ENCODE measurements around the gene MLST8.
A peak's percentile ranks its signal among the peaks of the same experiment; 100 is the strongest.
"Not testable (repeated sequence)": the region's sequence is repeated elsewhere in the genome, so short reads cannot be mapped to it uniquely, and the experiment has no call there.

Gene MLST8

GRCh38 chr16:2251296-2252111, 46.2 kb downstream of the MLST8 start, which contains the start of gene ECI1:
TSS of gene ECI1 (minus strand) at chr16:2251587. CDS start at chr16:2251566, 21 bp downstream.
- Histone ChIP-seq H3K9ac (peak within 1 kb of the TSS; percentile 80 to 93 (median 88)), H3K4me3 (peak within 1 kb of the TSS; percentile 68 to 87 (median 74)), H3K27me3 (no peaks in the 10 kb centered on the region), H3K27ac (peak within 1 kb of the TSS; percentile 69 to 91 (median 80); a peak in 21 of 22 replicates), H3K9me3 (replicated peaks in 1 of 11) (no peaks in the 10 kb centered on the region), H3K36me3 (peaks cover 45 to 79% (median 69%) of the 10 kb centered on the region in 11 experiments), H4K20me1 (peaks cover 4 to 68% (median 50%) of the 10 kb centered on the region in 11 experiments; a peak in 21 of 22 replicates), H3K4me1 (peaks cover 25 to 34% (median 30%) of the 10 kb centered on the region in 10 experiments), H3K4me2 (peak within 1 kb of the TSS; percentile 71 to 98 (median 89))
- TF ChIP-seq Cebpa-rat (IDR thresholded peaks at IDR 0.05), result no peak

- H3K36me3 ChIP-seq, result peaks cover 54 to 79% (median 73%) of the 10 kb centered on the region in 11 experiments
These were observed 47.5 kb downstream of the MLST8 start for GRCh38 chr16:2252806-2253148.

GRCh38 chr16:2253293-2253692, 48.0 kb downstream of the MLST8 start:
- Histone ChIP-seq H4K20me1 (peaks cover 19 to 81% (median 68%) of the 10 kb centered on the region in 11 experiments; a peak in 21 of 22 replicates), H3K4me2 (no peak overlapping the region), H3K27ac (no peak overlapping the region), H3K4me1 (peaks cover 25 to 34% (median 30%) of the 10 kb centered on the region in 10 experiments), H3K9ac (no peak overlapping the region), H3K27me3 (no peaks in the 10 kb centered on the region), H3K36me3 (peaks cover 59 to 79% (median 74%) of the 10 kb centered on the region in 11 experiments), H3K9me3 (replicated peaks in 1 of 11) (no peaks in the 10 kb centered on the region), H3K4me3 (no peak overlapping the region)
- no peak for TF ChIP-seq Cebpa-rat (IDR thresholded peaks at IDR 0.05)

More at GRCh38 chr16:2252806-2253148, 47.5 kb downstream of the MLST8 start:
- no peaks in the 10 kb centered on the region for H3K9me3 ChIP-seq (replicated peaks in 1 of 11)
- H3K4me3 ChIP-seq, result no peak overlapping the region
- no peaks in the 10 kb centered on the region for H3K27me3 ChIP-seq
- peak overlapping the region in 1 of 11 experiments; percentile 80; a peak in 1 of 22 replicates for H3K27ac ChIP-seq
- H4K20me1 ChIP-seq, result peaks cover 17 to 76% (median 63%) of the 10 kb centered on the region in 11 experiments; a peak in 21 of 22 replicates
- peak overlapping the region in 4 of 11 experiments; percentile 71 to 96 (median 82); a peak in 5 of 22 replicates for H3K4me2 ChIP-seq
- peaks cover 25 to 34% (median 30%) of the 10 kb centered on the region in 10 experiments for H3K4me1 ChIP-seq
- TF ChIP-seq Cebpa-rat (IDR thresholded peaks at IDR 0.05), result no peak
- H3K9ac ChIP-seq, result 0 out of 22 replicates have a peak overlapping the region, but pooled peaks of 5 of the 11 experiments have one; percentile 26 to 92 (median 82)

GRCh38 chr16:2256531-2257140, 51.4 kb downstream of the MLST8 start:
- Histone ChIP-seq H3K9me3 (replicated peaks in 1 of 11) (no peaks in the 10 kb centered on the region), H3K4me1 (peaks cover 8 to 18% (median 12%) of the 10 kb centered on the region in 10 experiments), H3K27me3 (no peaks in the 10 kb centered on the region), H3K27ac (no peak overlapping the region), H3K4me2 (no peak overlapping the region), H3K9ac (peak overlapping the region in 3 of 11 experiments; percentile 12 to 30 (median 16); a peak in 2 of 22 replicates), H4K20me1 (peaks cover 25 to 100% (median 97%) of the 10 kb centered on the region in 11 experiments; a peak in 21 of 22 replicates), H3K36me3 (peaks cover 93 to 100% (median 98%) of the 10 kb centered on the region in 11 experiments), H3K4me3 (no peak overlapping the region)
- TF ChIP-seq Cebpa-rat (IDR thresholded peaks at IDR 0.05), result no peak

- no peak overlapping the region for H3K27ac ChIP-seq
- peaks cover 98 to 100% (median 100%) of the 10 kb centered on the region in 11 experiments for H3K36me3 ChIP-seq
- no peak for TF ChIP-seq Cebpa-rat (IDR thresholded peaks at IDR 0.05)
- peaks cover 0 to 7% (median under 1%) of the 10 kb centered on the region in 10 experiments; a peak in 7 of 20 replicates for H3K4me1 ChIP-seq
- H3K9ac ChIP-seq, result peak overlapping the region in 4 of 11 experiments; percentile 0 to 32 (median 16); a peak in 4 of 22 replicates
- peaks cover 36 to 100% (median 97%) of the 10 kb centered on the region in 11 experiments; a peak in 21 of 22 replicates for H4K20me1 ChIP-seq
- H3K4me3 ChIP-seq, result no peak overlapping the region
- no peak overlapping the region for H3K4me2 ChIP-seq
- H3K27me3 ChIP-seq, result no peaks in the 10 kb centered on the region
- no peaks in the 10 kb centered on the region for H3K9me3 ChIP-seq (replicated peaks in 1 of 11)
These were observed 52.5 kb downstream of the MLST8 start for GRCh38 chr16:2257726-2258125.

GRCh38 chr16:2258530-2258929, 53.3 kb downstream of the MLST8 start:
- H3K4me2 ChIP-seq; H3K27ac ChIP-seq; H3K4me1 ChIP-seq; H3K4me3 ChIP-seq; H3K27me3 ChIP-seq; H3K9me3 ChIP-seq (replicated peaks in 1 of 11): not testable (repeated sequence)
- peak overlapping the region in 1 of 11 experiments; percentile 51; a peak in 2 of 22 replicates for H3K9ac ChIP-seq
- H4K20me1 ChIP-seq, result peaks cover 44 to 100% (median 97%) of the 10 kb centered on the region in 11 experiments; a peak in 21 of 22 replicates
- peaks cover 99 to 100% (median 100%) of the 10 kb centered on the region in 11 experiments for H3K36me3 ChIP-seq
